ENCODE measurements around the gene VEPH1. TPM values are rescaled to one million over a fixed set of nuclear protein-coding genes. Genes with fewer than 3 reads are reported as not detected.

The VEPH1 gene
- total and polyA plus RNA-seq, 2 donors from 2014 or later = 17.8 to 29.2 TPM

DNA sequence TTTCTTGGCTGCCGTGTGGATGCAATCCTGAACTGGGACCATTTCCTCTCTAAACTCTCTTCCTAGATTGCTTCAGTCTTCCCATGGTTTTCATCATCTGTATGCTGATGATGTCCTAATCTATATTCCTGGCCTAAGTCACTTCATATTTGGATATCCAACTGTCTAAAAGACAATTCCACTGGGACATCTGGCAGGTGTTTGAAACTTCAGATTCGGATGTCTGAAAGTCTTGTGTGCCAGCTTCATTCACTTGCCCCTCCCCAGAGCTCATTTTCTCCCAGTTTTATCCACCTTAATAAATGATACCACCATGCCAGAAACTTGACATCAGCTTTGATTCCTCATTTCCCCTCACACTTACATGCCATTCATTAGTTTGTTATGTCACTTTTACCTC is 201.5 kb downstream of the VEPH1 start:
- DNase-seq = no peak
- TF ChIP-seq, protein P1, sequence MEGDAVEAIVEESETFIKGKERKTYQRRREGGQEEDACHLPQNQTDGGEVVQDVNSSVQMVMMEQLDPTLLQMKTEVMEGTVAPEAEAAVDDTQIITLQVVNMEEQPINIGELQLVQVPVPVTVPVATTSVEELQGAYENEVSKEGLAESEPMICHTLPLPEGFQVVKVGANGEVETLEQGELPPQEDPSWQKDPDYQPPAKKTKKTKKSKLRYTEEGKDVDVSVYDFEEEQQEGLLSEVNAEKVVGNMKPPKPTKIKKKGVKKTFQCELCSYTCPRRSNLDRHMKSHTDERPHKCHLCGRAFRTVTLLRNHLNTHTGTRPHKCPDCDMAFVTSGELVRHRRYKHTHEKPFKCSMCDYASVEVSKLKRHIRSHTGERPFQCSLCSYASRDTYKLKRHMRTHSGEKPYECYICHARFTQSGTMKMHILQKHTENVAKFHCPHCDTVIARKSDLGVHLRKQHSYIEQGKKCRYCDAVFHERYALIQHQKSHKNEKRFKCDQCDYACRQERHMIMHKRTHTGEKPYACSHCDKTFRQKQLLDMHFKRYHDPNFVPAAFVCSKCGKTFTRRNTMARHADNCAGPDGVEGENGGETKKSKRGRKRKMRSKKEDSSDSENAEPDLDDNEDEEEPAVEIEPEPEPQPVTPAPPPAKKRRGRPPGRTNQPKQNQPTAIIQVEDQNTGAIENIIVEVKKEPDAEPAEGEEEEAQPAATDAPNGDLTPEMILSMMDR (IDR thresholded peaks at IDR 0.05; ENCODE audit: borderline replicate concordance, extremely low read depth, insufficient read depth) = no peak
- intact Hi-C loops (cut with DNase I) = no loop called here
- no peak overlapping the region for H3K9ac ChIP-seq (ENCODE audit: low read length in 3 of 3)
- no peak for FAIRE-seq
- no peak overlapping the region for H3K4me3 ChIP-seq (ENCODE audit: low read length in 3 of 3)
- no peaks in the 10 kb centered on the region for H3K9me3 ChIP-seq (ENCODE audit: control insufficient read depth in 2 of 3, insufficient read depth in 1 of 3, low read length in 3 of 3)
- no peaks in the 10 kb centered on the region for H3K4me1 ChIP-seq (ENCODE audit: control insufficient read depth in 2 of 3, insufficient read depth in 2 of 3, low read depth in 1 of 3, low read length in 3 of 3)
- no peaks in the 10 kb centered on the region for H3K27me3 ChIP-seq (ENCODE audit: control insufficient read depth, insufficient read depth, low read length)
- H3K36me3 ChIP-seq (ENCODE audit: control insufficient read depth in 2 of 3, insufficient read depth in 3 of 3, low read length in 3 of 3) = no peaks in the 10 kb centered on the region
- H3K27ac ChIP-seq (ENCODE audit: low read depth in 2 of 2, low read length in 2 of 2) = no peak overlapping the region

DNA sequence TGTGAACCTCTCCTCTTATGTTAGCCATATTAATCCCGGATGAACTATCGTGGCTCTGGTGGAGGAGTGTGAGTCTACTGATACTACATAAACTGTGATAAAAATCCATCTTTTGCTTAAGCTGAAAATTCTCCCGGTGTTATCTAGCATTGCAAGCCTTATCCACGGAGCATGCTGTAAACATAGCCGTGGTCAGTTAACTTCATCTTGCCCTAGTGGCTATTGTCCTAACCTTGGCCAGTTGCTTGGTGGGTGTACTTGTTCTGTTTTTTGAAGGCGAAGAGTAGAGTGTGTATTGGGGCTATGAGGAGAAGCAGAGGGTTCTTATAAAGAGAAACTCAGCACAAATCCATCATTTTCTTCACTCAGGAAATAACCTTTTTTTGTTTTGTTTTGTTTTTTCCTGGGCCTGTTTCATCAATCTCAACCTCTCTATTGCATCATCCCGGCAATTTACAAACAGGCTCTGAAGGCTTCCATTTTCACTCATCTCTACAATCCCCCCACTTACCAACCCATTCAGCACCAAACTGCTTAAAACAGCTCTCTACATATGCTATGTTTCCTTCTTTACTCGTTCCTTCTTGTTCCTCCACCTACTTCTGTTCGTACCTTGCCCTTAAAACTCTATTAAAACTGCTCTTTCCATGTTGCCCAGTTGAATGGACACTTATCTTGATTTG is 202.1 kb downstream of the VEPH1 start:
- Histone ChIP-seq H3K36me3 (ENCODE audit: control insufficient read depth in 2 of 3, insufficient read depth in 3 of 3, low read length in 3 of 3) (no peaks in the 10 kb centered on the region), H3K4me3 (ENCODE audit: low read length in 3 of 3) (no peak overlapping the region), H3K27me3 (ENCODE audit: control insufficient read depth, insufficient read depth, low read length) (no peaks in the 10 kb centered on the region), H3K9ac (ENCODE audit: low read length in 3 of 3) (no peak overlapping the region), H3K4me1 (ENCODE audit: control insufficient read depth in 2 of 3, insufficient read depth in 2 of 3, low read depth in 1 of 3, low read length in 3 of 3) (no peaks in the 10 kb centered on the region), H3K27ac (ENCODE audit: low read depth in 2 of 2, low read length in 2 of 2) (no peak overlapping the region), H3K9me3 (ENCODE audit: control insufficient read depth in 2 of 3, insufficient read depth in 1 of 3, low read length in 3 of 3) (no peaks in the 10 kb centered on the region)
- TF ChIP-seq, protein P1 (IDR thresholded peaks at IDR 0.05; ENCODE audit: borderline replicate concordance, extremely low read depth, insufficient read depth) = no peak
- no peak for FAIRE-seq
- DNase-seq = no peak
- intact Hi-C loops (cut with DNase I) = no loop called here

DNA sequence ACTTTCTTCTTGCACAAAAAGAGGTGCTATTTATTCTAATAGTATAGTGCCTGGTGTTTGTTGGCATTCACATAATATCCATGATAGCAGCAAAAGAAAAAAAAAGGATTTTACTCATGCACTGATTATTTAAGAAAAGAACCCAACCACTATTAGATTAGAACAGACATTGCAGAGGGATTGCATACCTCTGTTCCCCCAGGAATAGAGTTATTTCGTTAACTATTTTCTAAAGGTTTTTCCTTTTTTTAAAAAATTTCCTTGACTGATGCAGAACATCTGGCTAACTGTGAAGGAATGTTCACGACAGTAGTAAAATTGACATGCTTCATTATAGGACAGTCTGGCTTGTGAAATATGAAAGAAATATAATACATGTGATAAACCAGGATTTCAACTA is 203.1 kb downstream of the VEPH1 start:
- no peaks in the 10 kb centered on the region for H3K27me3 ChIP-seq (ENCODE audit: control insufficient read depth, insufficient read depth, low read length)
- intact Hi-C loops (cut with DNase I) = no loop called here
- H3K4me3 ChIP-seq (ENCODE audit: low read length in 3 of 3) = no peak overlapping the region
- no peaks in the 10 kb centered on the region for H3K9me3 ChIP-seq (ENCODE audit: control insufficient read depth in 2 of 3, insufficient read depth in 1 of 3, low read length in 3 of 3)
- no peaks in the 10 kb centered on the region for H3K4me1 ChIP-seq (ENCODE audit: control insufficient read depth in 2 of 3, insufficient read depth in 2 of 3, low read depth in 1 of 3, low read length in 3 of 3)
- no peaks in the 10 kb centered on the region for H3K36me3 ChIP-seq (ENCODE audit: control insufficient read depth in 2 of 3, insufficient read depth in 3 of 3, low read length in 3 of 3)
- no peak overlapping the region for H3K27ac ChIP-seq (ENCODE audit: low read depth in 2 of 2, low read length in 2 of 2)
- TF ChIP-seq, protein P1 (IDR thresholded peaks at IDR 0.05; ENCODE audit: borderline replicate concordance, extremely low read depth, insufficient read depth) = no peak
- no peak for DNase-seq
- FAIRE-seq = no peak
- no peak overlapping the region for H3K9ac ChIP-seq (ENCODE audit: low read length in 3 of 3)

Measured in kidney (tissue), 14 donors.